Prostate gland (tissue), 2 donors: ENCODE data around the gene YJU2. TPM values are rescaled to one million over a fixed set of nuclear protein-coding genes. Genes with fewer than 3 reads are reported as not detected.
"Not testable (repeated sequence)": the region's sequence is repeated elsewhere in the genome, so short reads cannot be mapped to it uniquely, and the experiment has no call there.

Experiments used
- DNase-seq: peaks from one replicate; pipeline ENCODE4 v3.0.0-alpha.2; 2019; ENCODE audit warnings: low spot score
- H3K27ac ChIP-seq, 2 donors: fragments of 200-600 bp; sonication (generic); 2 replicates each; pipeline ENCODE4 v1.5.1; 2017 to 2019
- H3K27me3 ChIP-seq: fragments of 200-600 bp; sonication (generic); replicated peaks from 2 replicates; pipeline ENCODE4 v1.5.1; 2019; ENCODE audit not compliant: insufficient read depth
- H3K36me3 ChIP-seq, 2 donors: fragments of 200-600 bp; sonication (generic); 1 replicate in 1 of 2; 2 replicates in 1 of 2; pipeline versions ENCODE4 v1.5.1 to v1.8.1; 2017 to 2019
- H3K4me1 ChIP-seq: fragments of 200-600 bp; sonication (generic); replicated peaks from 2 replicates; pipeline ENCODE4 v1.5.1; 2019
- H3K4me3 ChIP-seq, 2 donors: fragments of 200-600 bp; sonication (generic); 2 replicates each; pipeline ENCODE4 v1.5.1; 2017 to 2019
- H3K9me3 ChIP-seq: fragments of 200-600 bp; sonication (generic); 2 replicates; pipeline ENCODE4 v1.5.1; 2017
- POLR2A ChIP-seq: fragments of 450-650 bp; IDR thresholded peaks from one replicate; pipeline ENCODE4 v1.6.1; 2016; ENCODE audit warnings: antibody characterized with exemption, mild to moderate bottlenecking
- POLR2AphosphoS5 ChIP-seq: sonication (generic); formaldehyde crosslinking; IDR thresholded peaks from one replicate; pipeline ENCODE4 v1.6.1; 2017; ENCODE audit warnings: antibody characterized with exemption
- WGBS: methylation state at CpG from one replicate; pipeline ENCODE4 v1.1.5; 2018; 5-methylcytosine and 5-hydroxymethylcytosine counted together
- intact Hi-C: fragments of 100-400 bp; cut with DNase I; formaldehyde crosslinking; loops from one replicate; pipeline ENCODE4 v1.14.2; 2022
- total RNA-seq, 2 donors: library from RNA; depleted of rRNA; stranded (reverse); fragments of >200 nt; gene quantifications; one replicate each; pipeline ENCODE4 v1.1.0, GENCODE V29; 2016
- TF ChIP-seq, protein P1 (sequence below), 4 experiments: fragments of 200-600 bp in 2 of 4; fragments of 450-650 bp in 2 of 4; sonication (generic) in 2 of 4; IDR thresholded peaks; 1 replicate in 3 of 4; 2 replicates in 1 of 4; pipeline ENCODE4 v1.5.1; 2016 to 2019; ENCODE audit warnings: antibody characterized with exemption in 4 of 4, mild to moderate bottlenecking in 2 of 4, moderate library complexity in 2 of 4

Gene YJU2
- total RNA-seq, 2 donors from 2014 or later = 30.3 to 45.9 TPM

DNA sequence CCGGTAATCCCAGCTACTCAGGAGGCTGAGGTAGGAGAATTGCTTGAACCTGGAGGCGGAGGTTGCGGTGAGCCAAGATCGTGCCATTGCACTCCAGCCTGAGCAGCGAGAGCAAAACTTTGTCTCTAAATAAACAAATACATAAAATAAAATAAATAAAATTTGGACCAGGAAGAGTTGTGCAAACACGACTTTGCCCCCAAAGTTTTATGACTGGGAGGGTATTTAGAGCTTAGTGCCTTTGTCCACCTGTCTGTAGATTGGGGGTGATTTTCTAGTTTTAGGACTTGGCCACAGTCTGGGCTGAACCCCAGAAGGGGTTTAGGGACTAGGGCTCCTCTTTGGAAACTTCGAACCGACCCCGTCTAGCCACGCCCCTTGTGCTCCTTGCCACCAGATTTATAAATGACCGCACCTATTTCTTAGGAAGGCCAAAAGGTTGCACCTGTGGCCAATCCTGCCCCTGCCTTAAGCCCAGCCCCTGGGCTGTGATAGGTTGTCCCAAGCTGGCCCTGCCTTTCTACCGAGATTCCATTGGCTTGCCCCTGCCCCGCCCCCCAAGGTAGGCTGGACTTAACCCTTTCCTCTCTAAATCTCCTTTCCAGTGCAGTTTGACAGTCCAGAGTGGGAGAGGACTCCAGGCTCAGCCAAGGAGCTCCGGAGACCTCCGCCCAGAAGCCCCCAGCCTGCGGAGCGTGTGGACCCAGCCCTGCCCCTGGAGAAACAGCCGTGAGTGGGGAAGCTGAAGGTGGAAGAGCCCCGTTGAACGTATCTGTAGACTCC is 37.5 kb downstream of the YJU2 start:
- WGBS = 38% methylated on average over 20 of the region's 20 CpGs

DNA sequence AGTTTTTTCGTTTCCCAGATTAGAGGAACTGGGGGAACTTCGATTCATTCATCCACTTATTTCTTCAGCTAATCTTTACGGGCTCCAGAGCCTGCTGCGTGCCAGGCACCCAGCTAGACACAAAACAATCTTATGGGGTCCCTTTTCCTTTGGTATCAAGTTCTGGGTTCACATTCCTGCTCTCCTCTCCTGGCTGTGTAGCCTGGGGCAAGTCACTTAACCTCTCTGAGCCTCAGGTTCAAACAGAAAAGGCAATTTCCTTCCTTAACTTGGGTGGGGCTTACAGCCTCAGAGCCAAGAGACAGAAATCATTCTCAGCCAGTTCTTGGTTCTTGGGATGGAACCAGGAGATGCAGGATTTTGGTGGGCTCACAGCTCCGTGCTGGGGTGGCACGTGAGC is 38.1 kb downstream of the YJU2 start:
- no peak overlapping the region for H3K4me3 ChIP-seq
- 70% methylated on average over 6 of the region's 6 CpGs for WGBS
- no peak overlapping the region for H3K27ac ChIP-seq
- no peaks in the 10 kb centered on the region for H3K4me1 ChIP-seq
- peaks cover 7% of the 10 kb centered on the region for H3K27me3 ChIP-seq
- DNase-seq = no peak
- no peak for TF ChIP-seq POLR2AphosphoS5
- TF ChIP-seq, protein P1, sequence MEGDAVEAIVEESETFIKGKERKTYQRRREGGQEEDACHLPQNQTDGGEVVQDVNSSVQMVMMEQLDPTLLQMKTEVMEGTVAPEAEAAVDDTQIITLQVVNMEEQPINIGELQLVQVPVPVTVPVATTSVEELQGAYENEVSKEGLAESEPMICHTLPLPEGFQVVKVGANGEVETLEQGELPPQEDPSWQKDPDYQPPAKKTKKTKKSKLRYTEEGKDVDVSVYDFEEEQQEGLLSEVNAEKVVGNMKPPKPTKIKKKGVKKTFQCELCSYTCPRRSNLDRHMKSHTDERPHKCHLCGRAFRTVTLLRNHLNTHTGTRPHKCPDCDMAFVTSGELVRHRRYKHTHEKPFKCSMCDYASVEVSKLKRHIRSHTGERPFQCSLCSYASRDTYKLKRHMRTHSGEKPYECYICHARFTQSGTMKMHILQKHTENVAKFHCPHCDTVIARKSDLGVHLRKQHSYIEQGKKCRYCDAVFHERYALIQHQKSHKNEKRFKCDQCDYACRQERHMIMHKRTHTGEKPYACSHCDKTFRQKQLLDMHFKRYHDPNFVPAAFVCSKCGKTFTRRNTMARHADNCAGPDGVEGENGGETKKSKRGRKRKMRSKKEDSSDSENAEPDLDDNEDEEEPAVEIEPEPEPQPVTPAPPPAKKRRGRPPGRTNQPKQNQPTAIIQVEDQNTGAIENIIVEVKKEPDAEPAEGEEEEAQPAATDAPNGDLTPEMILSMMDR (IDR thresholded peaks at IDR 0.05) = no peak
- no peak for TF ChIP-seq POLR2A
- H3K36me3 ChIP-seq = no peaks in the 10 kb centered on the region
- intact Hi-C loops = no loop called here
- no peaks in the 10 kb centered on the region for H3K9me3 ChIP-seq

More for the DNA sequence above, 37.5 kb downstream of the YJU2 start:
- no peak for DNase-seq
- Histone ChIP-seq H3K36me3 (no peaks in the 10 kb centered on the region), H3K9me3 (no peaks in the 10 kb centered on the region), H3K4me3 (no peak overlapping the region), H3K4me1 (no peaks in the 10 kb centered on the region), H3K27me3 (peaks cover 12% of the 10 kb centered on the region), H3K27ac (no peak overlapping the region)
- TF ChIP-seq POLR2AphosphoS5 = no peak
- TF ChIP-seq, protein P1 (IDR thresholded peaks at IDR 0.05) = no peak
- no peak for TF ChIP-seq POLR2A
- intact Hi-C loops = no loop called here

DNA sequence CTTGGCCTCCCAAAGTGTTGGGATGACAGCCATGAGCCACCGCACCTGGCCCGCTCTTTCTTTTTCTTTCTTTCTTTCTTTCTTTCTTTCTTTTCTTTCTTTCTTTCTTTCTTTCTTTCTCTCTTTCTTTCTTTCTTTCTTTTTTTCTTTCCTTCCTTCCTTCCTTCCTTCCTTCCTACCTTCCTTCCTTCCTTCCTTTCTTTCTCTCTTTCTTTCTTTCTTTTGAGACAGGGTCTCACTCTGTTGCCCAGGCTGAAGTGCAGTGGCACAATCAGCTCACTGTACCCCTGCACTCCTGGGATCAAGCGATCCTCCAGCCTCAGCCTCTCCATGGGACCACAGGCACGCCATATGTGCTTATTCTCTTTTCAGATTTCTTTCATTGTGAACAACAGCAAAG is 39.3 kb downstream of the YJU2 start:
- H3K4me3 ChIP-seq, intact Hi-C loops, H3K9me3 ChIP-seq, H3K36me3 ChIP-seq, H3K27ac ChIP-seq, H3K27me3 ChIP-seq, H3K4me1 ChIP-seq, DNase-seq: not testable (repeated sequence)
- 93% methylated on average over 4 of the region's 4 CpGs for WGBS

DNA sequence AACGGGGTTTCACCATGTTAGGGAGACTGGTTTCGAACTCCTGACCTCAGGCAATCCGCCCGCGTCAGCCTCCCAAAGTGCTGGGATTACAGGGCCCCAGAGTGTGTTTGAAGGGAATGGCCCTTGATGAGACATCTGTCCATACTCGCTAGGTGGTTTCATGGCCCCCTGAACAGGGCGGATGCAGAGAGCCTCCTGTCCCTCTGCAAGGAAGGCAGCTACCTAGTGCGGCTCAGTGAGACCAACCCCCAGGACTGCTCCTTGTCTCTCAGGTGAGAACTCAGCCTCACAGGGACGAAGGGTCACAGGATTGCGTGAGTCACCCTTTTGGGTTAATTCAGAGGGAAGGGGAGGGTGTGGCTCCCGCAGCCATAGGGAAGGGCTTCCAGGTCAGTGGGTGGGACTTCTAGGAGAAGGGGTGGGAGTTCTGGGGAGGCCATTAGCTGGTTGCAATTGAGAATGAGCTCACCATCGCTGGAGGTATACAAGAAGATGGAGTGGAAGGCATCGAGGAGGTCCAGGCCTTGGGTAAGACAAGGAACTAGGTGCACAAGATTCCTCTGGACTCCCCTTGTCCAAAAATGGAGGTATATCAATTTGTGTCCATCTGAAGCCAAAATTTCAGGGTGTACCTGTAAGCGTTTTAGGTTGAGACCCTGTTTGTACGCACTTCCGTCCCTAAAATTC is 41.4 kb downstream of the YJU2 start:
- TF ChIP-seq, protein P1 (IDR thresholded peaks at IDR 0.05) = no peak
- no peak for TF ChIP-seq POLR2A
- TF ChIP-seq POLR2AphosphoS5 = no peak
- H3K27me3 ChIP-seq = no peaks in the 10 kb centered on the region
- intact Hi-C loops = no loop called here
- no peaks in the 10 kb centered on the region for H3K4me1 ChIP-seq
- DNase-seq = no peak
- H3K27ac ChIP-seq = no peak overlapping the region
- WGBS = 82% methylated on average over 16 of the region's 16 CpGs
- no peaks in the 10 kb centered on the region for H3K36me3 ChIP-seq
- H3K4me3 ChIP-seq = no peak overlapping the region
- no peaks in the 10 kb centered on the region for H3K9me3 ChIP-seq

DNA sequence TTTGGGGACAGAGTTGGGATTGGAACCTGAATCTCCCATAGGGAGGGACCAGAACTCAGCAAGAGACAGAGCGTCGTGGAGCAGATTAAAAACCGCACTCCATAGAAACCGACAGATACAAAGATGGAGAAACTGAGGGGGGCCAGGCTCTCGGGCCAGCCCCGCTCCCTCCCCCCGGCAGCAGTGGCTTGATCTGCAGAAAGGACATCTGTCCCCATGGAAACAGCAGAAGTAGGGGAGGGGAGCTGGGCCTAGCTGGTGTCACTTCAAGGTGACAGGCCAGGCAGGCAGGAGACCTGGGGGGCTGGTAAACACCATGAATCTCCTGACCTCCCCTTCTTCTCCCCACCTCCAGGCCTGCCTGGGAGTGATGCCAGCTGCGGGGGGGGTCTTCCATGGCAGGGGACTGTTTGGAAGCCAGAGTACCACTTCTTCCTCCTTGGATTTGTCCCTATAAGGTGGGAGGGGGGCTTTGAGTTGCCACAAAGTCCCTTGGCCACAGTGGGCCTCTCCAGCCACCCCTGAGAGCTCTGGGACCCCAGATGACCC is 44.4 kb downstream of the YJU2 start:
- no peak overlapping the region for H3K27ac ChIP-seq
- intact Hi-C loops = no loop called here
- no peak for DNase-seq
- 71% methylated on average over 8 of the region's 8 CpGs for WGBS
- no peaks in the 10 kb centered on the region for H3K36me3 ChIP-seq
- no peaks in the 10 kb centered on the region for H3K4me1 ChIP-seq
- H3K27me3 ChIP-seq = no peaks in the 10 kb centered on the region
- no peak overlapping the region for H3K4me3 ChIP-seq
- no peaks in the 10 kb centered on the region for H3K9me3 ChIP-seq
- TF ChIP-seq POLR2AphosphoS5 (no peak), POLR2A (no peak)
- TF ChIP-seq, protein P1 (IDR thresholded peaks at IDR 0.05) = no peak
